SJSA1 (cell line): ENCODE results near the gene SUDS3. TPM values are rescaled to one million over a fixed set of nuclear protein-coding genes. Genes with fewer than 3 reads are reported as not detected.
A peak's percentile ranks its signal among the peaks of the same experiment; 100 is the strongest.
"Not testable (repeated sequence)": the region's sequence is repeated elsewhere in the genome, so short reads cannot be mapped to it uniquely, and the experiment has no call there.

Experiments used
- DNase-seq, 2 experiments: peaks; one replicate each; pipeline ENCODE4 v3.0.0-alpha.2; 2015 to 2020; ENCODE audit warnings: low spot score in 2 of 2, low read depth in 1 of 2
- H3K27ac ChIP-seq: fragments of 250-450 bp; sonication (Bioruptor Pico); 2 replicates; pipeline ENCODE4 v1.5.1; 2020; ENCODE audit warnings: mild to moderate bottlenecking, moderate library complexity
- H3K27me3 ChIP-seq: fragments of 250-450 bp; sonication (Bioruptor Pico); replicated peaks from 2 replicates; pipeline ENCODE4 v1.5.1; 2020; ENCODE audit warnings: mild to moderate bottlenecking, moderate library complexity
- H3K36me3 ChIP-seq: fragments of 250-450 bp; sonication (Bioruptor Pico); 2 replicates; pipeline ENCODE4 v1.5.1; 2020; ENCODE audit warnings: mild to moderate bottlenecking
- H3K4me1 ChIP-seq: fragments of 250-450 bp; sonication (Bioruptor Pico); replicated peaks from 2 replicates; pipeline ENCODE4 v1.6.1; 2021; ENCODE audit warnings: mild to moderate bottlenecking
- H3K4me3 ChIP-seq: fragments of 250-450 bp; sonication (Bioruptor Pico); 2 replicates; pipeline ENCODE4 v1.5.1; 2020; ENCODE audit warnings: mild to moderate bottlenecking
- H3K9me3 ChIP-seq: fragments of 250-450 bp; sonication (Bioruptor Pico); replicated peaks from 2 replicates; pipeline ENCODE4 v1.5.1; 2020; ENCODE audit warnings: mild to moderate bottlenecking
- total RNA-seq: library from RNA; depleted of rRNA; stranded (reverse); fragments of >200 nt; shearing (Covaris generic); gene quantifications from 2 replicates; pipeline ENCODE4 v1.2.3, GENCODE V29; 2014

The SUDS3 gene
- total RNA-seq, 1 experiment from 2014 or later, result 42.8 TPM

GRCh38 chr12:118345355-118345754 lies 31.0 kb upstream of the SUDS3 start:
- Histone ChIP-seq H3K9me3 (no peaks in the 10 kb centered on the region), H3K4me1 (no peaks in the 10 kb centered on the region), H3K36me3 (no peaks in the 10 kb centered on the region), H3K27ac (no peak overlapping the region), H3K4me3 (no peak overlapping the region), H3K27me3 (no peaks in the 10 kb centered on the region)
- no peak for DNase-seq

GRCh38 chr12:118346895-118347294 lies 29.5 kb upstream of the SUDS3 start:
- DNase-seq, result no peak
- H3K4me3 ChIP-seq, result no peak overlapping the region
- H3K27me3 ChIP-seq, result no peaks in the 10 kb centered on the region
- no peak overlapping the region for H3K27ac ChIP-seq
- no peaks in the 10 kb centered on the region for H3K4me1 ChIP-seq
- no peaks in the 10 kb centered on the region for H3K9me3 ChIP-seq
- H3K36me3 ChIP-seq, result no peaks in the 10 kb centered on the region

DNA sequence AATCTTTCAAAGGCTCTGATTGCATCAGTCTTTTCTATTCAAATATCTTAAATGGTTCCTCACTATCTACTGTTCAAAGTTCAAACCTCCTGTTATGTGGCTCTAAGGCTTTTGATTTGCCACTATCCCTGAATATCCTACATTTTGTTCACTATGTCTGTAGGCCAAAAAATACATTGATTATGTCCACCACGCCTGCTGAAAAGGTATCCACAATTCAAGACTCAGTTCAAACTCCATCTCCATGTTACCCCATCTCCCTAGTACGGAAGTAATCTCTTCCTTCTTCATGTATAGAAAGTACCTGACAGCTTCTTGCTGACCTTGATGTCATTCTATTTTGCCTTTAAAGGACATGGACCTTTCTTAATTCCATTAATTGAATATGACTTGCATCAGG lies 28.4 kb upstream of the SUDS3 start:
- Histone ChIP-seq H3K4me1 (no peaks in the 10 kb centered on the region), H3K27ac (no peak overlapping the region), H3K27me3 (no peaks in the 10 kb centered on the region), H3K36me3 (no peaks in the 10 kb centered on the region), H3K9me3 (no peaks in the 10 kb centered on the region), H3K4me3 (no peak overlapping the region)
- DNase-seq, result no peak

- Histone ChIP-seq H3K4me3 (no peak overlapping the region), H3K27me3 (no peaks in the 10 kb centered on the region), H3K36me3 (0 out of 2 replicates have a peak, but pooled peaks cover 6% of the 10 kb centered on the region), H3K27ac (no peak overlapping the region), H3K4me1 (peaks cover 16% of the 10 kb centered on the region), H3K9me3 (peaks cover 6% of the 10 kb centered on the region; the same call in 1 of the 2 replicates)
- no peak for DNase-seq
These were observed 25.3 kb upstream of the SUDS3 start for GRCh38 chr12:118350908-118351559.

GRCh38 chr12:118353721-118354120 lies 22.6 kb upstream of the SUDS3 start:
- Histone ChIP-seq H3K27ac (no peak overlapping the region), H3K27me3 (no peaks in the 10 kb centered on the region), H3K4me1 (peaks cover 32% of the 10 kb centered on the region), H3K36me3 (0 out of 2 replicates have a peak, but pooled peaks cover 6% of the 10 kb centered on the region), H3K9me3 (peaks cover 6% of the 10 kb centered on the region; the same call in 1 of the 2 replicates), H3K4me3 (no peak overlapping the region)
- DNase-seq, result no peak

- not testable (repeated sequence) for H3K4me3 ChIP-seq, H3K27ac ChIP-seq
- H3K4me1 ChIP-seq, result peaks cover 32% of the 10 kb centered on the region
These were observed 21.9 kb upstream of the SUDS3 start for GRCh38 chr12:118354503-118354902.

GRCh38 chr12:118354903-118355302 lies 21.5 kb upstream of the SUDS3 start:
- peaks cover 32% of the 10 kb centered on the region for H3K4me1 ChIP-seq
- H3K36me3 ChIP-seq, result 0 out of 2 replicates have a peak, but pooled peaks cover 6% of the 10 kb centered on the region
- H3K9me3 ChIP-seq, result peaks cover 6% of the 10 kb centered on the region; the same call in 1 of the 2 replicates
- no peak overlapping the region for H3K4me3 ChIP-seq
- DNase-seq, result peak in 1 of 2 experiments; percentile 48
- H3K27me3 ChIP-seq, result no peaks in the 10 kb centered on the region
- peak overlapping the region; percentile 23; the same call in 1 of the 2 replicates for H3K27ac ChIP-seq

More at GRCh38 chr12:118354503-118354902, 21.9 kb upstream of the SUDS3 start:
- DNase-seq, H3K9me3 ChIP-seq, H3K36me3 ChIP-seq, H3K27me3 ChIP-seq: not testable (repeated sequence)

- Histone ChIP-seq H3K27me3 (no peaks in the 10 kb centered on the region), H3K36me3 (0 out of 2 replicates have a peak, but pooled peaks cover 6% of the 10 kb centered on the region), H3K4me3 (no peak overlapping the region), H3K9me3 (peaks cover 6% of the 10 kb centered on the region; the same call in 1 of the 2 replicates), H3K4me1 (peaks cover 36% of the 10 kb centered on the region), H3K27ac (peak overlapping the region; percentile 23)
- DNase-seq, result no peak
These were observed 20.5 kb upstream of the SUDS3 start for GRCh38 chr12:118355843-118356242.

GRCh38 chr12:118356809-118357256 lies 19.5 kb upstream of the SUDS3 start:
- Histone ChIP-seq H3K27ac (peak overlapping the region; percentile 25; the same call in 1 of the 2 replicates), H3K4me1 (peaks cover 40% of the 10 kb centered on the region), H3K27me3 (no peaks in the 10 kb centered on the region), H3K4me3 (no peak overlapping the region), H3K36me3 (0 out of 2 replicates have a peak, but pooled peaks cover 6% of the 10 kb centered on the region), H3K9me3 (peaks cover 6% of the 10 kb centered on the region; the same call in 1 of the 2 replicates)
- no peak for DNase-seq

DNA sequence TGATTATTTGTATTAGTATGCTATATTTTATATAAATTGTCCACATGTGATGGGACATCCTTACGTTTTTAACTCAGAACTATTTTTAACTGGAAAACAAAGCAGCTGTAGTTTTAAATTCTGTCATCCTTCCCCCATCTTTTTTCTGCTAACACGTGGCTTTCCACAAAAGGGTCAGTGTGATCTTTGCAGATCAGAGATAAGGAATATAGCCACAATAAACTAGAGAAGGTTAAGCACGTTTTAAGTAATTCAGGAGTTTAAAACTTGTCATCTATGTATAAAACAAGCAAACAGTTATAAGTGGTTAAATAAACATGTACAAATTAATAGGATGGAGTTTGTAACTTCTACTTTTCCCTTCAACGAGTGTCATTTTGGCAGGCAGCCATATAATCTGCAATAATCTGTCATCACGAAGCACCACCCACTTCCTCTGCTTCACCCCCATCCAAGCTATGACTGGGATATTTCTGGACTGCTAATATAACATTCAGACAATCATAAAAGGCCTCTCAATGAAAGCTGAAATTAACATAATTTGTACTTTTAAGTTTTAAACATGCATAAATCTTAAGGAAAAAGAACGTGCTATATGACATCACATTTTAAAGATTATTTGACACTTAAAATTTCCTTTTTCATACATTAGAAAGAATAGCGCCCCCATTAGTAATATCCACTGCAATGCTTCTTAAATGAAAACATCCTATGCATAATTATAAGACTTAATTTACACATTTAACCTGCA lies 18.9 kb upstream of the SUDS3 start:
- peaks cover 6% of the 10 kb centered on the region; the same call in 1 of the 2 replicates for H3K9me3 ChIP-seq
- peak overlapping the region; percentile 25; the same call in 1 of the 2 replicates for H3K27ac ChIP-seq
- H3K4me1 ChIP-seq, result peaks cover 40% of the 10 kb centered on the region
- peak in 1 of 2 experiments; percentile 32 for DNase-seq
- H3K36me3 ChIP-seq, result 0 out of 2 replicates have a peak, but pooled peaks cover 6% of the 10 kb centered on the region
- H3K4me3 ChIP-seq, result no peak overlapping the region
- H3K27me3 ChIP-seq, result no peaks in the 10 kb centered on the region

DNA sequence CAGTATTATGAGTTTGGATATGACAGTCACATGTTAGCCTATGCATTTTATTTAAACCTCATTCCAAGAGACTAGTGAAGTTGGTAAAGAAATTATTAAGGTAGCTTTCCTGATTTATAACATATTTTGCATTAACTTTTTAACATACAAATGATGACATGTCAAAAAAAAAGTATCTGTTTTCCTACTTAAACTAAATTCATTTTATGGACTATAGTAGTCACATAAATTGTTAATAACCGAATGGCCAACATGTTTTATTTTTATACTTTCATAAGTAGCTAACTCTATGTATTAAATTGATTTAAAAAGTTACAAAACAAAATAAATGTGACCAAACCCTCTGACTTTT lies 18.4 kb upstream of the SUDS3 start:
- Histone ChIP-seq H3K27me3 (no peaks in the 10 kb centered on the region), H3K36me3 (0 out of 2 replicates have a peak, but pooled peaks cover 6% of the 10 kb centered on the region), H3K9me3 (peaks cover 6% of the 10 kb centered on the region; the same call in 1 of the 2 replicates), H3K4me1 (peaks cover 40% of the 10 kb centered on the region), H3K4me3 (no peak overlapping the region), H3K27ac (no peak overlapping the region)
- DNase-seq, result no peak

DNA sequence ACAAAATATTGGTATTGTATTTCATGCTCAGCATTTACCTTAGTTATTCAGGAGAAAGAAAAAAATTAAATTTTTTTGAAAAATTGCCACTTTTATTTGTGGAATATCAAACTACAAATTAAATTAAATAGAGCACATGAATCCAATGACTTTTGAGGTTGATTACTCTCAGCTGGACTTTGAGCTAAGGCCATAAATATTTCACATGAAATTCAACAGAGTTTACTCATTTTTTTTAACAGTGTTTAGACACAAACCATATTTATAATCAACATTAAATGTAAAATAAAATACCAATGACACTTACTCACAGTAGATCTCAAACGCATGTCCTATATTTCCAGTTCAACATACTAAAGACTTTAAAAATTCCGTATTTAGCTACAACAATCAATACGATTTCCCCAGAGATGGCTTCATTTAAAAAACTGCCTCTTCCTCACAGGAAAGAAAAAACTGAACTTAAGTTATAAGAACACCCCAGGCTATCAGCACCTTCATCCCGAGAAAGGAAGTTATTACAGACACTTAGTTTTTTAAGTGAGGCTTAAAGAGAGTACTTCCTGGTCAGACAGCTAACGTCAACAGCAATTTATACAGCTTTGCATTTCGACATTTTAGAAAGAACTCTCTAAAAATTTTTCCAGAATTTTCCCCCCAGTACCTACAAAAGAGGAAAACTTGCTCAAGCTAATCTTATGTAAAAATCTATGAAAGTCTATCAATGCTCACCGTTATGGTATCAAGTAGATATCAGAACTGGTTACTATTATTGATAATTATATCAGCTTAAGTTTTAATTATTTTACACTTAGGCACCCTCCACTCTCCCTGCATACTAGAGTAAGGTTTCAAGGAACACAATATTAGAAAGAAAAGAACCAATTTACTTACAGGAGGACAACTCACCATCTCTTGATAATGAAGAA lies 17.5 kb upstream of the SUDS3 start:
- peaks cover 40% of the 10 kb centered on the region for H3K4me1 ChIP-seq
- H3K36me3 ChIP-seq, result 0 out of 2 replicates have a peak, but pooled peaks cover 6% of the 10 kb centered on the region
- H3K9me3 ChIP-seq, result peaks cover 6% of the 10 kb centered on the region; the same call in 1 of the 2 replicates
- H3K27me3 ChIP-seq, result no peaks in the 10 kb centered on the region
- H3K4me3 ChIP-seq, result no peak overlapping the region
- H3K27ac ChIP-seq, result no peak overlapping the region
- DNase-seq, result no peak

DNA sequence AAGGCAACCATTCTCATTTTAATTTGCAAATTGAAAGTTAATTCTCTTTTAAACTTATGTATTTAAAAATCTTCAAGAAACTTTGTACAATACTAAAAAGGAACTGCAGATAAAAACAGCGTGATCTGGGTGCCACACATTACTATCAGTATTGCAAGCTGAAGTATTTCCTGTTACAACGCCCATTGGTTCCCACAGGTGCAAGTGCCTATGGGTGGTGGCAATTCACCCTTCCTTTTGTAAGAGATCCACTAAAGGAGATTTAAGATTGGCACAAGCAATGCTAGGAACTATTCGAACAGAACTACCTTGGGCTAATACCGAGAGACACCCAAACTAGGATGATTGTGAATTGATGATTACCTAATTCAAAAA lies 16.8 kb upstream of the SUDS3 start:
- Histone ChIP-seq H3K27me3 (no peaks in the 10 kb centered on the region), H3K4me3 (no peak overlapping the region), H3K36me3 (0 out of 2 replicates have a peak, but pooled peaks cover 2% of the 10 kb centered on the region), H3K27ac (no peak overlapping the region), H3K4me1 (peaks cover 38% of the 10 kb centered on the region), H3K9me3 (peaks cover 1% of the 10 kb centered on the region; the same call in 1 of the 2 replicates)
- no peak for DNase-seq
